NCI-H510A treated with DMSO at 0.1 percent for 48 hours (cell line): ENCODE results near the gene MAP3K6.
"Not testable (repeated sequence)": the region's sequence is repeated elsewhere in the genome, so short reads cannot be mapped to it uniquely, and the experiment has no call there.

Source experiments
- DNase-seq: peaks from one replicate; lab custom pipeline; 2025; lab: John Stamatoyannopoulos, UW

MAP3K6 gene

GRCh38 chr1:27395441-27396195, 28.9 kb upstream of the MAP3K6 start:
- peak; percentile 65 for DNase-seq

DNA sequence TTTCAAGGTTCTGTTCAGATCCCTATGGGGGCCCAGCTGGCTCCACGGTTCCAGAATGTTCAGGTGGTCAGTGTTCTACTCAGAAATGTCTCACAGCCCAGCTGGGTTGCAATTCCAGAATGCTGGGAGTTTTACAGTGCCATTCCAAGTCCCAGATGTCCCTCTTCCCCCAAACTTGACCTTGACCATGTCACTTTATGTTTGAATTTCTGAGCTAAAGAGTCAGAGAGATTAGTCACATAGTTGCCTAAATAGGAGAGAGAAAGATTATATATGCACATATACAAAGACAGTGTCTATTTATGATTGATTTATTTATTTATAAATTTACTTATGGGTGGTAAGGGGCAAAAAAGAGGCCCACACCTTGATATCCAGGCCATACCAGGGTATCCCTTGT, 28.2 kb upstream of the MAP3K6 start:
- no peak for DNase-seq

GRCh38 chr1:27394282-27394658, 27.5 kb upstream of the MAP3K6 start:
- DNase-seq = no peak

GRCh38 chr1:27393641-27394281, 27.0 kb upstream of the MAP3K6 start:
- DNase-seq = no peak

DNA sequence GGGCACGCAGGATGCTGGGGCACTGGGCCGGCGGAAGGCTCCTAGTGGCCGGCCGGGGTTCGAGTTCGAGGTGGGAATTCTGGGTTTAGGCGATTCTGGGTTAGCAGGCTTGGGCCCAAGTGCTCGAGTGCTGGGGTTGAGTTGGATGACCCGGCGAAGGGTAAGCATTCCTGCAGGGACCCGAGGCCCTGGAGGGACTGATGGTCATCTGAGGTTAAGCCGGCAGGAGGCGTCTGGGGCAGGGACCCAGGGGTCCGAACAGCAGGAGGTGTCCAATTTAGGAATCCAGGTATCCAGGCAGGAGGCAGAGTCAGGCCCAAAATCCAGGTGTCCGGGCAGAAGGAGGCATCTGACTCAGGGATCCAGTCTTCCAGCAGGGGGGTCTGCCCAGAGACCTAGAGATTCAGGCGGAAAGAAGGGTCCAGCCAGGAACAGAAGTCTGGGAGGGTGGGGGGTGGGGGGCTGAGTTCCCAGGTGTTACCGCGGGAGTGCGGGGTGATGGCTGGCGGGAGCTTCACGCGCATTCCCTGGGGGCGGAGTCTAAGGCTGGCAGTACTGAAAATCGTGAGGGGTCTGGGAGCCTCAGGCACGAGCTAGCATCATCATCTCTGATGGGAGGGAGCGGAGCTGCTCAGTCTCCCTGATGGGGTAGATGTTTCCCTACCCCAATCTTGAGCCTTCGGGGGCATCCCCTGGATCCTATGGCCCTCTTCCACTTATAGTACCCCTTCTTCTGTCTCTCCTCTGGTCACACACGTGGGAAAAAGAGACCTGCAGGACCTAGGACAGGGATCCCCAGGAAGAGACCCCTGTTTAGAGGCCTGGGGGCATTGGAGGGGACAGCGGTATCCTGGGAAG, 26.2 kb upstream of the MAP3K6 start:
- DNase-seq = no peak

- DNase-seq = peak; percentile 91
These were observed 25.5 kb upstream of the MAP3K6 start, which contains the start of gene GPR3 for GRCh38 chr1:27392096-27392777. GPR3 (plus strand) TSS chr1:27392622; CDS start chr1:27393799, 1,177 bp downstream.

DNA sequence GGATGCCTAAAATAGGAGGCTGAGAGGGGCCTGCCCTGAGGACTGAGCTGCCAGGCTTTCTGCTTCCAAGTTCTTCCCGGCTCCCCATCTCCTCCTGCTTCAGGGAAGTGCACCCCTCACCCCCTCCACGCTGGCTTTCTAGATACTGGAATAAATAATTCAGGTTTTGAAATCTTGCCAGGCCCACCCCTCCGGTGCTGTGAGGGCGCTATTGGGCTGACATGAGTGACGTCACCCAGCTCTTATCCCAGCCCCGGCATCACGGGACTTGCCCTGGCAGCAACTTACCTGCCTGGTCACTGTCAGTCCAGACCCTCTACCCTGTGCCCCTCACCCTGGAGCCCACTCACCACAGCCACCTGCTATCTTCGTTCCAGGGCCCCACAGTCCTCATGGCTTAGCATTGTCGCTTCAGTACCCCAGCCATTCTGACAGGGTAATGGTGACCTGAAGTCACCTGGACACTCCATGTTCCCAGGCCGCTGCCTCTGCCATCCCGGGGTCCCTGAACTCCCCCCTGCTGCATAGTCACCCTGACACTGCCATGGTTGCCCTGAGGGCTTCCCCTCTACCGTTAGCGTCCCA, 24.8 kb upstream of the MAP3K6 start:
- DNase-seq = peak; percentile 38

DNA sequence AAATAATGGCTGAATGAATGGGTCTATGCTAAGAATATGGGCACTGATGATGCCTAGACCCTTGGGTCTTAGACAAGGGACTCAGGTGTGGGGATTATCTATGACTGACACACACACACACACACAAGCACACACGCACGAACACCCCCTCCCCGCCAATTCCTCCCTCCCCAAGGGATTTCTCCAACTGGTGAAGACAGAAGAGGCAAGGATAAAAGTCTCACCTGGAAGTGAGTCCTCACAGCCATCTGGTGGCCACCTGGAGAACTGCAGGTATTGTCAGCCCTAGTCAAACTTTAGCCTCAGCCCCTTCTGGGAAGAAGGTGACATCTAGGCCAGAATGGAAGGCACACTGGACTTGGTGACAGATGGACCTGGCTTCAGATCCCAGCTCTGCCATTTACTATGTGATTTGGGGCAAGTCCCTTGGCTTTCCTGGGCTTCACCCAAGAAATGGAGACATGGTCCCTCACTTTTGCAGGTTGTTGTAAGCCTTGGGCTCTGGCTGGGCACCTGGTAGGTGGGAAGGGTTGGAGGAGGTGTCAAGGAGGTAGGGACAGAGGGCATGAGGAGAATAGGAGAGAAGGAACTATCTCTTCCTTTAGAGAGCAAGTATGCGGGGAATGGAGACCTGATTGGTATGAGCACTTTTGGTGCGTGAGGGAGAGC, 21.7 kb upstream of the MAP3K6 start:
- DNase-seq = peak; percentile 63

DNA sequence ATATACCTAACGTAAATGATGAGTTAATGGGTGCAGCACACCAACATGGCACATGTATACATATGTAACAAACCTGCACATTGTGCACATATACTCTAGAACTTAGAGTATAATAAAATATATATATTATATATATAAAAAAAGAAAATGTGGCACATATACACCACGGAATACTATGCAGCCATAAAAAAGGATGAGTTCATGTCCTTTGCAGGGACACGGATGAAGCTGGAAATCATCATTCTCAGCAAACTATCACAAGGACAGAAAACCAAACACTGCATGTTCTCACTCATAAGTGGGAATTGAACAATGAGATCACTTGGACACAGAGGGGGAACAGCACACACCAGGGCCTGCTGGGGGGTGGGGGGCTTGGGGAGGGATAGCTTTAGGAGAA, 18.0 kb upstream of the MAP3K6 start:
- DNase-seq = not testable (repeated sequence)

DNA sequence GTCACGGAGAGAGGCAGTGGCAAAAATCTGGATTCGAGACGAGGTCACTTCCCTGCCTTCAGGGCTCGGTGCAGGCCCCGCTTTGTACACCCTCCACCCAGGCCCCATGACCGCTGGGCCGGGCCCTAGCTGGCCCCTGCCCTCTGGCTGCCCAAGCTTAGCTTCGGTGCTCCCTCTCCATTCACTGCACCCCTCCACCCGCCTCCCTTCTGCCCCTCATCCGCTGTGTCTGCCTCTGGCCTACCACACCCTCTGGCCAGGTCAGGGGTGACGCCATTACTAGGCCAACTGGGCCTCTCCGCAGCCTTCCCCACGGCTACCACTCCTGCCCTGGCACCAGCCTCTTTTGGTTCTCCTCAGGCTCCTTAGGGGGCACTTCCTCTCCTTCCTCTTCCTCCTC, 16.9 kb upstream of the MAP3K6 start:
- no peak for DNase-seq

DNA sequence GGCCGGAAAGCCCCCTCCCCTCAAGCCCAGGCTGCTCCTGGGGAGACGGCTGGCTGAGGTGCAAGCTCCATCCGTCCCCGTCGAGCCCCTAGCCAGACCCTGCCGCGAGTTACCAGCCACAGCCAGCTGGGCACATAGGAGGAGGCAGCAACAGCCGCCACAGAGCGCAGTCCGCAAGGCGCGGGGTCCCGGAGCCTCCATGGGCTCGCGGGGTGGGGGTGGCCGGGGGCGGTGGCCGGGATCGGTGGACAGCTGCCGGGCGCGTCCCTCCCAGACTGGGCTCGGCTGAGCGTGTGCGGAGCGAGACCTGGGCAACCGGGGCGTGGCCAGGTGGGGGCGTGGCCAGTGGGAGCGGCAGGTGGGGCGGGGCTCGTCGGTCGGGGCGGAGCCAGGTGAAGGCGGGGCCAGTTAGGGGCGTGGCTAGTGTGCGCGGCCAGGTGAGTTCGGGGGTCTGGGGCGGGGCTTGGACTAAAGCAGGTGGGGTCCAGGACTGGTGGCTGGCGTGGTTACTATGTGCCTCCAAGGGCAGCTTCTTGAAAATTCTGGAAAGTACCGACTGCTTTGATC, 16.4 kb upstream of the MAP3K6 start, which contains the start of gene CD164L2:
Gene CD164L2, minus strand, starts transcription at position 295 of the 567 bp plus-strand sequence. Its CDS starts 94 bp downstream, at position 201.
- no peak for DNase-seq

DNA sequence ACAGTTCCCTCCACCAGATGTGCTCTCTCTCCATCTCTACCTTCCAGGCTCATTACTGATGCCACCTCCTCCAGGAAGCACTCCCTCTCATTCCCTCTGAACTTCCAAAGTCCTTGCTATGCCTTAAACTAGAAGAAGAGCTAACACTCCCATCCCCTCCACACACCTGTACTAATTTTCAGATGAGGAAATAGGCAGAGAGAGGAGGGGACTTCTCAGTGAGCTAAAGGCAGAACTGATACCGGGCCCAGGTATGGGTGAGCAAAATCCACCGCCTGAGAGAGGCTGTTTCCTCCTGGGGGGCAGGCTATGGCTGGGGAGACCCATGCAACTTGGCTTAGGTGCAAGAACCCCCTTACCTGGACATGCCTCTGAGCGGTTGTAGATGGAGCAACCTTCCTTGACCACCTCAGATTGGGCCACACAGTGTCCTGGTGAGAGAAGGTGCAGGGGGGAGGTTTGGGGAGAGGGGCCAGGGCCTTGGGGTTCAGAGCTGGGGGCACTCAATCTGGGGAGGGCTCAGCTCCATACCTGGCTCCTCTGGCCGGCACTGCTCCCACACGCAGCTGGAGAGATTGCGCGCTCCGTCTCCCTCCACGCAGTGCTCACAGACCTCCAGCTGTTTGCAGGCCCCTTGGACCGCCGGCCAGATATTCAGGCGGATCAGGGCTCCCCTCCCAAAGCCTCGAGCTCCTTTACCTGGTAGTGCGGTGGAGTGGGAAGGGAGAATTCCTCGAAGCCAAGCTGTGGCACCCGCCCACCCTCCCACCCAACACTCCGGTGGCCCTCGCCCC, 15.4 kb upstream of the MAP3K6 start:
- DNase-seq = no peak

GRCh38 chr1:27380766-27381733, 14.3 kb upstream of the MAP3K6 start:
- DNase-seq = no peak

DNA sequence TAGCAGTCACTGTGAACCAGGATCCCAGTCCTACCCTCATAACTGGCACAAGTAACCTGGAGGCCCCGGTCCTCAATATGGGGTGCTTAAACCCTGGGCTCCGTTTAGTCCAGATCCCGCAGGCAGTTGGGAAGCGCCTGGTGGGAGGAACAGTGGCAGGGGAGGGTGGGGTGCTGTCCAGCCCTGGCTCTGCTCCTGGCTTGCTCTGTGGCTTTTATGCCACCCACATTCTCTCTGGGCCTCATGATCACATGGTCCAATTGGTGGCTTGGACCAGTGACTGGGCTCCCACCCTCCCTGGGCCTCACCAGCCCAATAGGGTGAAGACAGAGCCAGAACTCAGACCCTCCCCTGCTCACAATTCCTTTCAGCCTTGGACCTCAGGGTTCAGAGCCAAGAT, 13.5 kb upstream of the MAP3K6 start:
- no peak for DNase-seq

- no peak for DNase-seq
These were observed 12.9 kb upstream of the MAP3K6 start for GRCh38 chr1:27379564-27380122.

GRCh38 chr1:27377760-27378495, 11.2 kb upstream of the MAP3K6 start:
- DNase-seq = no peak

DNA sequence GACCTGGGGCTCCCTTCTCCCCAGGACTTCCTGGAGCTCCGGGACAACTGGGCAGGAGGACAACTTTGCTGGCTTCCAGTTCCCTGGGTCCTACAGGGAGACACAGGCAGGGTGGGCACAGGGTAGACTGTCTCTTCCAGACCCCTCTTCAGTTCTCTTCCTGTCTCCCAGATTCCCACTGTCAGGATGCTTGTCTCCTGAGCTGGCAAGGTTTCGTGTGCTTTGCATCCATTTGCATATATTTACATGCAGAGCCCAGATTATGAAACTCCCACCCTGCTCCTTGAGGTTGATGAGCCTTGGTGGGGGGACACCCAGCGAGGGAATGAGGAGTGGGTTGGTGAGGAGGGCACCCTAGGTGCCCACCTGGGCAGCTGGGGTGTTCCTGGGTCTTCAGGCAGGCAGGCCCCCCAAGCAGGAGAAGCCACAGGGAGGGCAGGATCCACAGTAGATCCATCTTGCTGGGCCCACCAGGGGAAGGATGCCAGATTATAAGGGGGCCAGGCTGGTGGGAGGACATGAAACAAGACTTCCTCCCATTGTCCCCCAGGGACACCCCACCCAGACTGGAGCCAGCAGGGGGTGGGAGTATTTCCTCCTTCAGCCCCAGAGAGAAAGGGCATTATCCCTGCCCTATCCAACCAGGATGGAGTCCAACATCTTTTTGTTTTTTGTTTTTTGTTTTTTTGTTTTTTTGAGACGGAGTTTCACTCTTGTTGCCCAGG, 7.8 kb upstream of the MAP3K6 start, which contains the start of gene FCN3:
Gene FCN3, minus strand, starts transcription at position 463 of the 725 bp plus-strand sequence. Its CDS starts 6 bp downstream, at position 457.
- no peak for DNase-seq
